SK-N-MC (cell line): ENCODE measurements around the gene ADAM17.

Source experiments
- DNase-seq: peaks from one replicate; pipeline ENCODE4 v3.0.0-alpha.2; 2011; ENCODE audit warnings: low read depth, low spot score
- H3K27ac ChIP-seq: fragments of 200-600 bp; sonication (generic); 2 replicates; pipeline ENCODE4 v1.5.1; 2016; ENCODE audit warnings: mixed run types
- H3K36me3 ChIP-seq: fragments of 200-600 bp; sonication (generic); 2 replicates; pipeline ENCODE4 v1.6.1; 2017; ENCODE audit warnings: antibody characterized with exemption, low read length, mixed read lengths; ENCODE audit not compliant: insufficient read depth
- H3K4me3 ChIP-seq: fragments of 200-600 bp; sonication (generic); 2 replicates; pipeline ENCODE4 v1.5.1; 2016
- H3K9ac ChIP-seq: fragments of 200-600 bp; sonication (generic); 2 replicates; pipeline ENCODE4 v1.8.0; 2017; ENCODE audit warnings: mixed run types, mixed read lengths; ENCODE audit not compliant: insufficient read length
- H3K9me3 ChIP-seq: fragments of 200-600 bp; sonication (generic); 2 replicates; pipeline ENCODE4 v1.6.1; 2017; ENCODE audit warnings: low read depth, mild to moderate bottlenecking, antibody characterized with exemption, low read length, moderate library complexity, mixed read lengths
- EZH2 ChIP-seq: fragments of 200-600 bp; sonication (generic); IDR thresholded peaks from one replicate; pipeline ENCODE4 v1.6.1; 2017; ENCODE audit warnings: antibody characterized with exemption
- FOXP2 ChIP-seq: optimal IDR thresholded peaks from 2 replicates; pipeline ENCODE3; 2011; ENCODE audit warnings: mild to moderate bottlenecking, moderate library complexity; ENCODE audit not compliant: insufficient read depth; ENCODE audit errors: extremely low read length, control extremely low read depth
- POLR2AphosphoS5 ChIP-seq: IDR thresholded peaks from 2 replicates; pipeline ENCODE4 v1.6.1; 2012; ENCODE audit warnings: mild to moderate bottlenecking, low read depth, low read length, borderline replicate concordance

The ADAM17 gene

GRCh38 chr2:9539531-9539930 is 16.1 kb downstream of the ADAM17 start:
- H3K9me3 ChIP-seq, result no peaks in the 10 kb centered on the region
- TF ChIP-seq EZH2, result no peak
- no peak for TF ChIP-seq FOXP2
- TF ChIP-seq POLR2AphosphoS5, result no peak
- no peak overlapping the region for H3K4me3 ChIP-seq
- DNase-seq, result no peak
- no peak overlapping the region for H3K9ac ChIP-seq
- peaks cover 19% of the 10 kb centered on the region for H3K36me3 ChIP-seq
- H3K27ac ChIP-seq, result peak overlapping the region; percentile 57

DNA sequence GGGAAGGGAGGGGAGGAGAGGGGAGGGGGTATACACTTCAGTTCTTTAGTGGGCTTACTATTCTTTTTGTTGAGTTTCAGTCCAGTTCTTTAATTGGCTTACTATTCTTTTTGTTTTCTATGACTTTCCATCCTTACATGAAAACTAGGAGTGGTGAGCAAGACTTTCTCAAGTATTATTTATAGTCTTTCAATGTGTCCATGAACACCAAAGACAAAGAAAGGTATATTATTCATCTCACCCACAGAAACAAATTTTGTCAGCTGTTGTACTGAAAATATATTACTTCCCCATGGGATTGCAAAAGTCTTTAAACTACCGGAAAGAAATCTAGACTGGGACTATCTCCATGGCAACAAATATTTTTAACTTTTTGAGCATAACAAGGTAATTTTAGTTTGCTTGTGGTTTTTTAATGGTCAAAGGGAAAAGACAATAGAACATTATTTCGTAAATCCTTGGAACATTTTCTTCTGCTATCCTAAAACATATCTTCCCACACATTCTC is 17.6 kb downstream of the ADAM17 start:
- H3K9ac ChIP-seq, result peak overlapping the region; percentile 38
- H3K36me3 ChIP-seq, result peaks cover 30% of the 10 kb centered on the region
- H3K9me3 ChIP-seq, result no peaks in the 10 kb centered on the region
- peak overlapping the region; percentile 93 for H3K27ac ChIP-seq
- peak overlapping the region; percentile 52 for H3K4me3 ChIP-seq
- TF ChIP-seq POLR2AphosphoS5 (no peak), EZH2 (no peak), FOXP2 (no peak)
- DNase-seq, result peak; percentile 51

DNA sequence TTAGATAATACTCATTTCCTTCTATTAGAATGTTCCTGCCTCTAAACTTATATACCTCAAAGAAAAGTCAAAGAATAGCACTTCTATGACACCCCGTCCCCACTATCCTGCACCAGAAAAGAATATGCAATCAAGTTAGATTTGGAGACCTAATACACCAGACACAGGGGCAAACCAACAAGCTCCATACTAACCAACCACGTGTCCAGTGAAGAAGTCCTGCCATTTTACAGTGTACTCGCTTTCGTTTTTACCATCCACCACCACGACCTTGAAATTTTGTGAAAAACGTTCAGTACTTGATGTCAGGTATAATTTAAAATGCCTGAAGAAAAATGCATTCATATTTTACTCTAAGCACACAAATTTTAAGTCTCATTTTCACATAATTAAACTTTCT is 19.1 kb downstream of the ADAM17 start:
- Histone ChIP-seq H3K36me3 (peaks cover 37% of the 10 kb centered on the region), H3K9ac (no peak overlapping the region), H3K4me3 (no peak overlapping the region), H3K9me3 (no peaks in the 10 kb centered on the region), H3K27ac (no peak overlapping the region)
- no peak for DNase-seq
- no peak for TF ChIP-seq EZH2
- no peak for TF ChIP-seq FOXP2
- no peak for TF ChIP-seq POLR2AphosphoS5

DNA sequence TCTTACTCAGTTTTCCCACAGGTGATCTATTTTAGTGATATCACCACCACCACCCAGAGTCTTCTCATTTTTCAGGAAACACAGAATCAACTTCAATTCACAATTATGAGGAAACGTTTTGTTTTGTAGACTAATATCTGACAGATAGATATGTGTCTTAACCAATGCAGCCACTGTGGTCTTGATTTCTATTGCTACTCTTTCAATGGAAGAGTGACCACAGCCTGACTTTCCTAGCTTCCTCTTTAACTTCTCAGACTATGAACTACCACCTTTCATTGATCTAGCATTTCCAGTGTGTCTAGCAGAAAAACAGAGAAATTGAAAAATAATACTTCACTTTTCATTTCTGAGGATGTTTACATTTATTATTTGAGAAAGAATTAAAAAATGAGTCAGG is 20.5 kb downstream of the ADAM17 start:
- H3K4me3 ChIP-seq, result no peak overlapping the region
- no peaks in the 10 kb centered on the region for H3K9me3 ChIP-seq
- H3K27ac ChIP-seq, result no peak overlapping the region
- no peak overlapping the region for H3K9ac ChIP-seq
- no peak for DNase-seq
- H3K36me3 ChIP-seq, result peaks cover 38% of the 10 kb centered on the region
- no peak for TF ChIP-seq POLR2AphosphoS5
- no peak for TF ChIP-seq FOXP2

DNA sequence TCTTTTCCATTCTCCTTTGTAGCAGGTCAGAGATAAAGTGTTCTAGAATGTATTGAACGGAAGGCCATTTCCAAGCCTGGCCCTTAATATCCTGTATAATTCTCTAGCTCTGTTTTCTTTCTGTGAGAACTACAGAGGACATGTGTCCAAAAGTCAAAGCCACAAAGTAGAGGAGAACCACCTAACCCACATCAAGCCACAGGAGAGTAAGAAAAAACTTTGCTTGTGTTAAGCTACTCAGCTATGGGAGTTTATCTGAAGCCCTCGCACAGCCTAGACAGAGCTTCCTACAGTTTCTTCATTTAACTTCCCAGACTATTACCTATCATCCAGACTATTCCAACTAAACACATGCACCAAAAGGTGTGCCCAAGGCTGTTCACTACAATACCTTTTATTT is 22.0 kb downstream of the ADAM17 start:
- no peak for TF ChIP-seq FOXP2
- TF ChIP-seq EZH2, result no peak
- no peak for TF ChIP-seq POLR2AphosphoS5
- H3K36me3 ChIP-seq, result peaks cover 53% of the 10 kb centered on the region

GRCh38 chr2:9532421-9532820 is 23.2 kb downstream of the ADAM17 start:
- Histone ChIP-seq H3K36me3 (peaks cover 63% of the 10 kb centered on the region), H3K27ac (no peak overlapping the region), H3K9ac (no peak overlapping the region), H3K9me3 (no peaks in the 10 kb centered on the region), H3K4me3 (no peak overlapping the region)
- no peak for DNase-seq
- no peak for TF ChIP-seq POLR2AphosphoS5
- TF ChIP-seq EZH2, result no peak
- no peak for TF ChIP-seq FOXP2

More for the DNA sequence above, 22.0 kb downstream of the ADAM17 start:
- Histone ChIP-seq H3K9me3 (no peaks in the 10 kb centered on the region), H3K27ac (no peak overlapping the region), H3K4me3 (no peak overlapping the region), H3K9ac (no peak overlapping the region)
- DNase-seq, result no peak

DNA sequence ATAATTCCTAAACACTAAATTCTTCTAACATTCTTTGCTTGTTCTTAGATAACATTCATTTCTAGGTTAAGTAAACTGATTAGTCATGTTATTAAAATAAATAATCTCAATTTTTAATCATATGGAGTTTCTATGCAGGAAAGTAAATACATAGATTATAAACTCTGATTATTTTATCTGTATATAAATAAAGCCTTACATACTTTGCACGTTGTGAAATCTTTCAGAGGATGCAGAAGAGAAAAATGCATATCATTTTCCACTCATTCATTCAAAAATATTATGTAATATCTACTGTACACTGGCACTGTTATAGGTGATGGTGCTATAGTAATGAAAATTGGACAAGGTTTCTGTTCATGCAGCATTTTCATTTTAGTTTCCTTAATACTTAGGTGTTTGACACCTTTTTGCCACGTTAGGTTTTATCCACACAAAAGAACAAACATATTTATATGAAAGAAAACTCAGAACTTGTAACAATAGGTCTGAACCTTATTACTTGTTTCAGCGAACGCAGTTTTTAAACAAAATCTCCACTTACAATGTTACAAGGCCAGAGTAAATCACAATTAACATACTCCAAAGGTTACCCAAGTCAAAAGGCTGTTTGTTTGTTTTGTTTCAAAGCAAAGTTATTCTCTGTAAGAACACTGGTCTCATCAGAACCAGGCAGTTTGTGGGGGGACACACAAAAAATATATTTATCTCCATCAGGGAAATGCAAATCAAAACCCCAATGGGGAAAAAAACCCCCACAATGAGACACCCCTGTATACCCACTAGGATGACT is 27.4 kb downstream of the ADAM17 start:
- no peak overlapping the region for H3K27ac ChIP-seq
- H3K4me3 ChIP-seq, result no peak overlapping the region
- TF ChIP-seq FOXP2 (no peak), POLR2AphosphoS5 (no peak), EZH2 (no peak)
- H3K9me3 ChIP-seq, result no peaks in the 10 kb centered on the region
- no peak for DNase-seq
- peaks cover 58% of the 10 kb centered on the region for H3K36me3 ChIP-seq
- no peak overlapping the region for H3K9ac ChIP-seq

GRCh38 chr2:9525266-9525665 is 30.4 kb downstream of the ADAM17 start:
- no peak overlapping the region for H3K9ac ChIP-seq
- no peaks in the 10 kb centered on the region for H3K9me3 ChIP-seq
- TF ChIP-seq EZH2, result no peak
- no peak overlapping the region for H3K27ac ChIP-seq
- H3K4me3 ChIP-seq, result no peak overlapping the region
- no peak for DNase-seq
- peaks cover 70% of the 10 kb centered on the region for H3K36me3 ChIP-seq

GRCh38 chr2:9524291-9524690 is 31.3 kb downstream of the ADAM17 start:
- H3K27ac ChIP-seq, result no peak overlapping the region
- H3K36me3 ChIP-seq, result peaks cover 70% of the 10 kb centered on the region
- H3K4me3 ChIP-seq, result no peak overlapping the region
- no peak overlapping the region for H3K9ac ChIP-seq
- no peak for DNase-seq
- TF ChIP-seq FOXP2, result no peak
- no peak for TF ChIP-seq EZH2
- no peak for TF ChIP-seq POLR2AphosphoS5
- no peaks in the 10 kb centered on the region for H3K9me3 ChIP-seq
